ENCODE data around the gene THSD4. TPM values are rescaled to one million over a fixed set of nuclear protein-coding genes. Genes with fewer than 3 reads are reported as not detected.

Gene THSD4
- 10 to 100 TPM; 16.6 to 25.3 (median 24.1) TPM for total RNA-seq

DNA sequence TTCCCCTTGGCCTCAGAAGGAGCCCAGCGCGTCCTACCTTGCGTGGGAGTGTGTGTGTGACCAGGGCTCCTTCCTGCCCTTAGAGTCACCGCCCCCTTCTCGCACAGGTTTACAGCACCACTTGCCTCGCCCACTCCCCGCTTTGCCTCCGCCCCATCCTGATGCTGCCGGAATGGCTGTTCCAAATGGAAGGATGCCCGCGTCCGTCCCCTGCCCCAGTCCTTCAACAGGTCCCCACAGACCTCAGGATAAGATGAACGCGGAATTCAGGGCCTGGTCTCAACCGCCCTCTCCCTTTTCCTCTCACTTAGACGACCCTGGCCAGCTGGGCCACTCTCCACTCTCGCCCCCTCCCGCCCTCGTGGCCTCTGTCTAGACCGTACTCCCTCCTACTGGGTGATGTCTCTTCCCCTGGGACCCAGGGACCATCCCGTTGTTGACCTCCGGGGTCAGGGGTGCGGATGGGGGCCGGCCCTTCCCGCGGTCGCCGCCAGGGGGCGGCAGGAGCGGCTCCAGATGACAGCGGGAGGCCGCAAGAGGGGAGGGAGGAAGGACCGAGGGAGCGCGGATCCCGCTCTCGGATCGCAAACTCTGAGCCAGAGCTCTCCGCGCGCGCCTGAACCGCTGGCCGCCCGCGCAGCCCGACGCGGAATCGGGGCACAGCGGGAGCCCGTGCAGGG lies at the start of gene THSD4:
THSD4 (plus strand) TSS at position 585 of the 680 bp plus-strand sequence.
- peak within 1 kb of the TSS; percentile 62 for H3K4me3 ChIP-seq
- peaks cover 3% of the 10 kb centered on the region for H3K27me3 ChIP-seq
- H3K4me1 ChIP-seq, result peaks cover 17% of the 10 kb centered on the region
- H3K27ac ChIP-seq, result peak within 1 kb of the TSS; percentile 74
- 36% methylated on average over 19 of the region's 52 CpGs for WGBS
- H3K9me3 ChIP-seq, result no peaks in the 10 kb centered on the region
- no peaks in the 10 kb centered on the region for H3K36me3 ChIP-seq
- TF ChIP-seq POLR2AphosphoS5 (IDR thresholded peaks at IDR 0.05) (peak in 1 of 3 donors; percentile 29), POLR2A (IDR thresholded peaks at IDR 0.05) (no peak)
- TF ChIP-seq, protein P1, sequence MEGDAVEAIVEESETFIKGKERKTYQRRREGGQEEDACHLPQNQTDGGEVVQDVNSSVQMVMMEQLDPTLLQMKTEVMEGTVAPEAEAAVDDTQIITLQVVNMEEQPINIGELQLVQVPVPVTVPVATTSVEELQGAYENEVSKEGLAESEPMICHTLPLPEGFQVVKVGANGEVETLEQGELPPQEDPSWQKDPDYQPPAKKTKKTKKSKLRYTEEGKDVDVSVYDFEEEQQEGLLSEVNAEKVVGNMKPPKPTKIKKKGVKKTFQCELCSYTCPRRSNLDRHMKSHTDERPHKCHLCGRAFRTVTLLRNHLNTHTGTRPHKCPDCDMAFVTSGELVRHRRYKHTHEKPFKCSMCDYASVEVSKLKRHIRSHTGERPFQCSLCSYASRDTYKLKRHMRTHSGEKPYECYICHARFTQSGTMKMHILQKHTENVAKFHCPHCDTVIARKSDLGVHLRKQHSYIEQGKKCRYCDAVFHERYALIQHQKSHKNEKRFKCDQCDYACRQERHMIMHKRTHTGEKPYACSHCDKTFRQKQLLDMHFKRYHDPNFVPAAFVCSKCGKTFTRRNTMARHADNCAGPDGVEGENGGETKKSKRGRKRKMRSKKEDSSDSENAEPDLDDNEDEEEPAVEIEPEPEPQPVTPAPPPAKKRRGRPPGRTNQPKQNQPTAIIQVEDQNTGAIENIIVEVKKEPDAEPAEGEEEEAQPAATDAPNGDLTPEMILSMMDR (IDR thresholded peaks at IDR 0.05), result peak; percentile 80 to 93
- DNase-seq (ENCODE audit: low spot score in 2 of 2), result peak in 1 of 2 donors; percentile 71

DNA sequence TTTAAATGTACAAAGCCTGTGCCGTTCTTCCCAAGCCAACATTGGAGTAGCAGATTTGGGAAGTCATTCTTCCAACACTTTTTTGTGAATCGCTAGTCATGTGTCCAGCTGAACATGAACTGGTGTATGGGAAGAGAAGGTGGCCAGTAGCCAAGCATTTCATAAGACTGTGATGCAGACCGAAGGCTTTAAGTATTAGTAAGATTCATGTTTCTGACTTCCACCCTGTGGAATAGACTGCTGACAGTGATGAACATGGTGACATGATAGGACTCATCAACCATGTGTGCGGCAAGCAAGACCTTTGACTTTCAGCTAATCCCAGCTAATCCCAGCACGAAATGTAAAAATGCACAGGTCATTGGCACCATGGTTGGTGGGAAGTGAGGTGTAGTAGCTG lies 48.3 kb upstream of the THSD4 start:
- H3K4me1 ChIP-seq, result peaks cover 2% of the 10 kb centered on the region
- H3K27me3 ChIP-seq, result no peaks in the 10 kb centered on the region
- no peak overlapping the region for H3K4me3 ChIP-seq
- H3K9me3 ChIP-seq, result no peaks in the 10 kb centered on the region
- TF ChIP-seq EP300 (IDR thresholded peaks at IDR 0.05) (no peak), POLR2AphosphoS5 (IDR thresholded peaks at IDR 0.05) (no peak), POLR2A (IDR thresholded peaks at IDR 0.05) (no peak)
- TF ChIP-seq, protein P1 (IDR thresholded peaks at IDR 0.05), result no peak
- 77% methylated on average over 5 of the region's 5 CpGs for WGBS
- DNase-seq (ENCODE audit: low spot score in 2 of 2), result no peak
- H3K36me3 ChIP-seq, result no peaks in the 10 kb centered on the region
- H3K27ac ChIP-seq, result no peak overlapping the region

DNA sequence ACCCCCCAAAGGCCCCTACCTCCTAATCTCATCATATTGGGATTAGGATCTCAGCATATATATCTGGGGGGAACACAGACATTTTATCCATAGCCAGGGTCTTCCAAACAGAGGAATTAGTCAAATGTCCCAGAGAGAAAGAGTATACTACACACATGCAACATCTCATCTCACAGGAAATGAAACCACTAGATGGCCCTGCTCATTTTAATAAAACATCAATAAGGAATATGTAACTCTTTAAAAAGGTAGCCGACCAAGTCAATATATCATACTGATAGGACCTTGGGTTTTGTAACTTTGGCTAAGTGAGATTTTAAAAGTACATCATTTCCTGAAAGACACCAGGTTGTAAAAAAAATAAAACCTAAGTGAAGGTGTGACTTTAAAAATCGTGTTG lies 45.6 kb upstream of the THSD4 start:
- Histone ChIP-seq H3K9me3 (no peaks in the 10 kb centered on the region), H3K4me1 (peaks cover 2% of the 10 kb centered on the region), H3K27ac (no peak overlapping the region), H3K4me3 (no peak overlapping the region), H3K27me3 (no peaks in the 10 kb centered on the region), H3K36me3 (no peaks in the 10 kb centered on the region)
- no peak for TF ChIP-seq POLR2A (IDR thresholded peaks at IDR 0.05)
- TF ChIP-seq EP300 (IDR thresholded peaks at IDR 0.05), result no peak
- TF ChIP-seq, protein P1 (IDR thresholded peaks at IDR 0.05), result no peak
- no peak for TF ChIP-seq POLR2AphosphoS5 (IDR thresholded peaks at IDR 0.05)
- no peak for DNase-seq (ENCODE audit: low spot score in 2 of 2)
- 42% methylated on average over 2 of the region's 2 CpGs for WGBS

DNA sequence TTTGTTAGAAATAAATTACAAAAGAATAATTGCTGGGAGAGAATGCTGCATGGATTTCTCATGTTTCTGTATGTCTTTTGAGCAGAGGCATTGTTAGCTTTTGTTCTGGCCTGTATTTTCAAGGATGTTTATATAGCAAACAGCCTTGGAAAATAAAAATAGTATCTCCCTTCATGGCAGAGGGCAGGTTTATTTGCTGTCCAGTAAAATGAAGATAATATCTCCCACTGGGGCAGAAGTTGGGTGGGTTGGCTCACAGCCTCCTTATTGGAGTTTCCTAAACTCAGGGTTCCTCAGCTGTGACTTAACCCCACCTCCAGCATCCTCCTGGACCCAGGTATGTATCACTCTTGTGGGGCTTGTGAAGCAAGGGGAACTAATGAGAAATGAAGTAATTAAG lies 43.7 kb upstream of the THSD4 start:
- DNase-seq (ENCODE audit: low spot score in 2 of 2), result no peak
- TF ChIP-seq POLR2A (IDR thresholded peaks at IDR 0.05) (no peak), EP300 (IDR thresholded peaks at IDR 0.05) (no peak), POLR2AphosphoS5 (IDR thresholded peaks at IDR 0.05) (no peak)
- TF ChIP-seq, protein P1 (IDR thresholded peaks at IDR 0.05), result no peak
- Histone ChIP-seq H3K27ac (no peak overlapping the region), H3K9me3 (no peaks in the 10 kb centered on the region), H3K4me3 (no peak overlapping the region), H3K4me1 (peaks cover 2% of the 10 kb centered on the region), H3K36me3 (no peaks in the 10 kb centered on the region), H3K27me3 (no peaks in the 10 kb centered on the region)

DNA sequence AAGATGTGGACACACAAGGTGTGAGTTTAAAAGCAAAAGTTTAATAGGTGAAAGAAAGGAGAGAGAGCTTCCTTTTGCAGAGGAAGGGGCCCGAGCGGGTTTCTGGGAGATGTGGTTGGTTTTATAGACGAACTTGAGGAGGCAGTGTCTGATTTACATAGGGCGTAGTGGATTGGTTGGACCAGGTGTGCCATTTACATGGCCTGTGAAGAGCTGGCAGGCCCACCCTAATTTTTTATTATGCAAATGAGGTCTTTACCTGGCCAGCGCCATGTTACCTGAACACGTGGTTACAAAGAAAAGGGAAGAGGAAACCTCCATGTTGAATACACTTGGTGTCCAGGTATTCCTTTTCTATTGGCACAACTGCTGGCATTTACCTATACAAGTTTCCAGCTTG lies 42.8 kb upstream of the THSD4 start:
- no peaks in the 10 kb centered on the region for H3K27me3 ChIP-seq
- WGBS, result 93% methylated on average over 6 of the region's 6 CpGs
- H3K27ac ChIP-seq, result no peak overlapping the region
- H3K4me1 ChIP-seq, result peaks cover 2% of the 10 kb centered on the region
- no peak for DNase-seq (ENCODE audit: low spot score in 2 of 2)
- TF ChIP-seq POLR2A (IDR thresholded peaks at IDR 0.05), result no peak
- TF ChIP-seq, protein P1 (IDR thresholded peaks at IDR 0.05), result no peak
- TF ChIP-seq EP300 (IDR thresholded peaks at IDR 0.05), result no peak
- no peaks in the 10 kb centered on the region for H3K36me3 ChIP-seq
- no peaks in the 10 kb centered on the region for H3K9me3 ChIP-seq
- H3K4me3 ChIP-seq, result no peak overlapping the region

Data from suprapubic skin (tissue), 4 donors.